ENCODE results near the gene SCAMP4. TPM values are rescaled to one million over a fixed set of nuclear protein-coding genes. Genes with fewer than 3 reads are reported as not detected.
A peak's percentile ranks its signal among the peaks of the same experiment; 100 is the strongest.

The SCAMP4 gene
- total RNA-seq, 1 donor from 2014 or later = 53.5 TPM

DNA sequence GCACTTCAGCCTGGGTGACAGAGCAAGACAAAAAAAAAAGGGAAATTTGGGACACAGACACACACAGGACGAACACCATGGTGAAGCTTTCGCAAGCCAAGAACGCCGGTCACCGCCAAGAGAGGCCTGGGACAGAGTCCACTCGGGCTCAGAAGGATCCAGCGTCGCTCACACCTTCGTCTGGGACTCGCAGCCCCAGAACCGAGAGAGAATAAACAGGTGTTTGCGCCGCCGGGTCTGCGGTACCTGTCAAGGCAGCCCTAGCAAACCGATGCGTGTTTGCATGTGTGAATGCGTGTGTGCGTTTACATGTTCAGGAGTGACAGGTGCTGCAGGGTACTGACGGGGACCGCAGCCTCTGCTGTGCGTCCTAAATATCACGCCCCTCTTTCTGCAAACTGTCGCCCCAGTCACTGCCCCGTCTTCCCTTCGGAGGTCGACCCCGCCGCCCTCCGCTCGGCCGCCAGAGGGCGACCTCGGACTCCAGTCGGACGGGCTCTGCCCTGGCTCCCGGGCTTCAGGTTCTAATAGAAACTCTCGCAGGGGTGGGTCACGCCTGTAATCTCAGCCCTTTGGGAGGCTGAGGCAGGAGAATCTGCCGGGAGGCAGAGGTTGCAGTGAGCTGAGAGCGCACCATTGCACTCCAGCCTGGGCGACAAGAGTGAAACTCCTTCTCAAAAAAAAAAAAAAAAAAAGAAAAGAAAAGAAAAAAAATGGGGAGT, 24.0 kb downstream of the SCAMP4 start:
- DNase-seq (ENCODE audit: low spot score) = peak; percentile 86
- intact Hi-C loops (cut with DNase I) = no loop called here
- ATAC-seq = peak; percentile 94

DNA sequence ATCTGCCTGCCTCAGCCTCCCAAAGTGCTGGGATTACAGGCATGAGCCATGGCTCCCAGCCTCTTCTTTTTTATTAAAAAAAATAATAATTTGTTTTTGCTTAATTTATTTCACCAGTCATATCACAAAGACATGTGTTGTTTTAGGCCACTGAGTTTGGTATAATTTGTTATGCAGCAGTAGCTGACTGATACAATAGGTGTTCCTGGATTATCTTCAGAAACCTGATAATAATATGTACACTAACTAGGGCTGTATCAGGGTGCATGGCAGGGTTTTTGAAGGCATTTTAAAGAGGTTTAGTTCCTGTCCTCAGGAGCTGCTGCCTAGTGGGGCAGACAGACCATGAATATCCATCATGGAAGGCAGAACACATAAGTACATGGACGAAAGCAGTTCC, 26.2 kb downstream of the SCAMP4 start:
- DNase-seq (ENCODE audit: low spot score) (no peak), ATAC-seq (no peak)
- intact Hi-C loops (cut with DNase I) = no loop called here

DNA sequence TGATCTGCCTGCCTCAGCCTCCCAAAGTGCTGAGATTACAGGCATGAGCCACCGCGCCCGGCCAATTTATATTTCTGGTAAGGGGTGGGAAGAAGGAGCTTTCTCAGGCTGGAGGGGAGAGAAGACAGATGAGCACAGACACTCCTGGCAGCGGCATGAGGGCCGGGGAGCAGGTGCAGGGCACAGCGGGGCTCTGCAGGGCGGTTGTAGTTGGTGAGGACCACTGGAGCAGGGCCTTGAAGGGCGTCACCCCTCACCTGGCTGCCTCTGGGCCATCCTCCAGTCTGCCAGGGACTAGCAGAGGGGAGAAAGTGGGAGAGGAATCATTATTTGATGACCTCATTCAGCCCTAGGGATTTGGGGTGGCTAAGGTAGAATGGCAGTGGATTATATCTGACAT, 27.2 kb downstream of the SCAMP4 start:
- intact Hi-C loops (cut with DNase I) = no loop called here
- DNase-seq (ENCODE audit: low spot score) (no peak), ATAC-seq (no peak)

DNA sequence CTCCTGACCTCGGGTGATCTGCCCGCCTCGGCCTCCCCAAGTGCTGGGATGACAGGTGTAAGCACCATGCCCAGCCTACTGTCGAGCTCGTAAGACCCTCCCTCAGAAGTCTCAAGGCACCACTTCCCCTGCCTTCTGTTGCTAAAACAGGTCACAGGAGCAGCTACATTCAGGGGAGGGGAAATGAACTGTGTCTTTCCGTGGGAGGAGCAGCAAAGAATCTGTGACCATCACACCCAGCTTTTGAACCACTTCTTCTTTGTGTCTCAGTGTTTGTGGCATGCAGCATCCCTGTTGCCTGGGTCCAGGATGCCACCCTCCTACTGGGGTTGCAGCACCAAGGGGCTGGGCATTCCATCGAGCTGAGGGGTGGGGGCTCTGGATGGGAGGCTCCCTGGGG, 28.0 kb downstream of the SCAMP4 start:
- DNase-seq (ENCODE audit: low spot score) (no peak), ATAC-seq (no peak)
- intact Hi-C loops (cut with DNase I) = no loop called here

GRCh38 chr19:1933942-1934341, 28.7 kb downstream of the SCAMP4 start:
- DNase-seq (ENCODE audit: low spot score) (no peak), ATAC-seq (no peak)
- intact Hi-C loops (cut with DNase I) = loop anchor here (2.0 kb wide), 1 partner anchor 15 kb away; no protein-coding TSS in a partner anchor

- DNase-seq (ENCODE audit: low spot score) (no peak), ATAC-seq (no peak)
- intact Hi-C loops (cut with DNase I) = loop anchor here (2.0 kb wide), 1 partner anchor 17 kb away; no protein-coding TSS in a partner anchor
These were observed 30.4 kb downstream of the SCAMP4 start for GRCh38 chr19:1935484-1936208.

GRCh38 chr19:1936430-1936829, 31.2 kb downstream of the SCAMP4 start:
- intact Hi-C loops (cut with DNase I) = no loop called here
- ATAC-seq (no peak), DNase-seq (ENCODE audit: low spot score) (no peak)

DNA sequence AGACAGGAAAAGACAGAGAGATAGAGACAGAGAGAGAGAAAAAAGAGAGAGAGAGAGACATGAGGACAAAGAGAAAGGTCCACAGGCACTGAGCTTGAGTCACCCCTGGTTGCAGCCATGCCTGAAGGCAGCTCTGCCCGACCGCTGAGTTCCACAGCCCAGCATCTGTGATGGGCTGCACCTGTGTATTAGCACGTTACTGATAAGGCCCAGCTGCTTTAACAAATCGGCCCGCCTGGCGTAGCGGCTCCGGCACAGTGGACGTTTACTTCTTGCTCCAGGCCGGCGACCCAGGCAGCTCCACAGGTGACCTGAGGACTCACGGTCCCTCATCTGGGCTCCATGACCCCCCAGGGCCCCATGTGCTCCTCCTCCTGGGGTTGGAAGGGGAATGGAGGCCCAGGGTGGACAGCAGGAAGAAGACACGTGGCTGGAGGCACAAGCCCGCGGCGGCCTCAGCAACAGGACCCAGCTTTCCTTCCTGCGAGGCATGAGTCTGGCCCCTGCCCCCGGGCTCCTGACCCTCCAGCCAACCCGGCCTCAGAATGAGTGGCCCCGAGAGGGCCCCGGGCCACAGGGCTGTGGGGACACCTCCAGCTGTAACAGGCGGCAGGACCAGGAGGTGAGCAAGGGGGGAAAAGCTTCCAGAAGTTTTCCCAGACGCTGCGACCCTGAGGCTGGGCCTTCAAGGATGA, 31.9 kb downstream of the SCAMP4 start:
- no peak for DNase-seq (ENCODE audit: low spot score)
- no peak for ATAC-seq
- intact Hi-C loops (cut with DNase I) = no loop called here

GRCh38 chr19:1938071-1938470, 32.9 kb downstream of the SCAMP4 start:
- no peak for DNase-seq (ENCODE audit: low spot score)
- ATAC-seq = no peak
- intact Hi-C loops (cut with DNase I) = no loop called here

DNA sequence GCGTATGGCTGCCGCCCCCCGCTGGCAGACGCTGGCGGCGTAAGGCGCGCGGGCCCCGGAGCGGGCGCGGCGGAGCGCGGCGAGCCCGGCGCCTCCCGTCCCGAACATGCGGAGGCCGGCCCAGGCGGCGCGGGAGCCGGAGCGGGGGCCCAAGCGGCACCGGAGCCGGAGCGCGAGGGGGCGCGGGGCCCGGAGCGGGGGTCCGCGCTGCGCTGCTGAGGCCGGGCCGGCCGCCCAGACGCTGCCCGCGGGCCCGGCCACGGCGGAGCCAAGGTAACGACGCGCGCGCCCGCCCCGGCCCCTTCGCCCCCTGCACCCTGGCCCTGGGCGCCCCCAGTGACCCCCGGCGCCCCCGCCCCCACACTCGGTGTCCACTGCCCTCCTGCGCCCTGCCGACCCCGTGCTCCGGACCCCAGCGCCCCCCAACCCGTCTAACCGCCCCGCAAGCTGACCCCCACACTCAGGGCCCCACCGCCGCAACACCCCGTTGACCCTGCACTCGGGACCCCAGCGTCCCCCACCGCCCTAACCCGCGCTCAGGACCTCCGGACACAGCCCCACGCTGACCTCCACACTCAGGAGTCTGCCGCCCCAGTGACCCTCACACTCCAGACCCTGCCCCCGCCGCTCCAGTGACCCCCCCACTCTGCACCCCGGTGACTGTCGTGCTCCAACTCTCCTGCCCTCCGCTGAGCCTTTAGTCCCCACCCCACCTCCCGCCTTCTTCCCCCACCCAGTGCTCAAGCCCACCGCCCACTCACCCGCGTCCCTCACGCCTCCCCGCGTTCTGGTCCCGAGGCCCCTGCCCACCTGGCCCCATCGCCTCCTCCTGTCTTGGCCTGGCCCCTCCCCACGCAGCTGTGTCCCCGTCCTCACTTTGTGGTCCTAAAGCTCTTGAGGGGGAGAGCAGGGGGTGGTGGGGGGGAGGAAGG, 36.2 kb downstream of the SCAMP4 start, which contains the start of gene CSNK1G2:
Gene CSNK1G2 (plus strand): TSS at position 27 of the 932 bp plus-strand sequence. CDS start 28,601 bp downstream, outside the sequence.
- intact Hi-C loops (cut with DNase I) = no loop called here
- ATAC-seq = peak; percentile 2
- no peak for DNase-seq (ENCODE audit: low spot score)

- ATAC-seq (peak; percentile 55), DNase-seq (ENCODE audit: low spot score) (peak; percentile 84)
- intact Hi-C loops (cut with DNase I) = no loop called here
These were observed 37.1 kb downstream of the SCAMP4 start for GRCh38 chr19:1942078-1942933.

DNA sequence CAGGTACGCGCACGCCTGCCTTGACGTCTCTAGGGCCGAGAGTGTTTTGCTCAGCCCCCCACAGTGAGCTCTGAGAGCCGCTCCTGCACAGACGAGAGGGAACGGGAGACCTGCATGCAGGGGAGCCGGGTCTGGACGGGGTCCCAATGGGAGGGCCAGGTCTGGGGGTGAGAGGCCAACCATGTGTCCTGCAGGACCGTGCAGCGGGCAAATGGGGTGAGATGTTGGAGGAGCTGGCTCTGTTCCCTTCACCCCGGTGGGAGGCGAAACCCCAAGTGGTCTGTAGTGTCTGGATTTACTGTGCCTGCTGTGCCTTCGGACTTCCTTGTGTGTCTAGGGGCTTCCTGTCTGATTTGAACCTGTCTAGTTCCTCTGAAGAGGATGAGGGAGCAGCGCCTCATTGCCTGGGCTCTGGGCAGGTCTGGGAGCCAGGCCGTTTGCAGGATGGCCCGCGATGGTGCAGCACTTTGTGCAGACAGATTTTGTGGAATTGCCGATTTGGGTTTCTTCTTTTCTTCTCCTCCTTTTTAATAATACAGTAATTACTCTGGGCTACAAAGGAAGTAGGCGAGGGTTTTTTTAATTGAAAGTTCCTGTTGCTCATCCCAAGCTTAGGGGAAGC, 37.8 kb downstream of the SCAMP4 start:
- no peak for DNase-seq (ENCODE audit: low spot score)
- ATAC-seq = no peak
- intact Hi-C loops (cut with DNase I) = no loop called here

DNA sequence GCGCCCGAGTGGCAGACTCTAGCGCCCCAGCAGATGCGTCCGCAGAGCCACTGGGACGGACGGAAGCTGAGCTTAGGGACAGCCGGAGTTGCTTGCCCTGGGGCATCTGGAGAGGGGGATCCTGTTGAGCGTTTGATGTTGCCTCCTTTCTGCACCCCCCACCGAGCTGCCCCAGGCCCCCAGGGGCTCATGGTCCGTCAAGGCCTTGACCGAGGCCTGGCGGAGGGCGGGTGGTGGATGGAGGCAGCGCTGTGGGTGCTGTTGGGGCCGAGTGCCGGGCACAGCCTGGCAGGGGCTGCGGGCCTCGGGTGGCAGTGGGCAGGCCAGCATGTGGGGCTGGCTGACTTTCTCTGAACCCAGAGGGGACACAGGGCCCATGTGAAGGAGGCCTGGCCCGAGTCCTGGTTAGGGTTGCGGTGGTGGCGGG, 38.5 kb downstream of the SCAMP4 start:
- ATAC-seq (no peak), DNase-seq (ENCODE audit: low spot score) (no peak)
- intact Hi-C loops (cut with DNase I) = no loop called here

DNA sequence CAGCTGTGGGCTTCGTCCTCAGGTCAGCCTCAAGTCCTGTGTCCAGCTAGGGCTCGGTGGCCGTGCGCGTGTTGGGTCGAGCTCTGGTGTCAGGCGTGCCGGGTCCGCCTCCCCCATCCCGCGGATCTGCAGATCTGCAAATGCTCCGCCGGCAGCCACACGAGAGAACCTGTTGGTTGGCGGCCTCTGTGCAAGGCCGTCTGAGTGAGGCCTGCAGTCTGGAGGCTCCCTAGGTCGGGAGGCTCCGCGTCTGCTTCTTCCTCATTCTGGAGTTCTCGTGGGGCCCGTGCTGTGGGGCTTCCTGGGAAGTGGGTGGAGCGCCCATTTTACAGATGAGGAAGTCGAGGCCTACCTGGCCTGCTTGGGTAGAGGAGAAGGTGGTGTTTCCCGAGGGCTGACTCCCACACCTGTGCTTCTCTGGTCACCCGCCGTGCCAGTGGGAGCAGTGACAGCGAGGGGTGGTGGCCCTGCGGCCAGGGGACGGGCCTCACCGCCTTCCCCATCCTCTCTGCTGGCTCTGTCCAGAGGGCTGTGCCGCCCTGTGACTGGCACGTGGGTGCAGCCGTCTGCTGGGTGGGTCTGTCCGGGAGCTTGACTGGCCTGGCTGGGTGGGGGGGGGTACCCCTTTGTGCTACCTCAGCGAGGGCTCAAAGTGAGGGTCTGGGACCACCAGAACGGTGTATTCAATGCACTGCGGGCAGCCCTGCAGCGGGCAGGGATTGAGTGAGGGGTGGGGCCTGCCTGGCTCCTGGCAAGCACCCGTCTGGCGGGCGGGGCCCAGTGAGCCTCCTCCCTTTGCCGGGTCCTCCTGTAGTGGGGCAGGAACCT, 39.1 kb downstream of the SCAMP4 start:
- DNase-seq (ENCODE audit: low spot score) = no peak
- intact Hi-C loops (cut with DNase I) = no loop called here
- ATAC-seq = no peak

GRCh38 chr19:1944916-1945561, 39.8 kb downstream of the SCAMP4 start:
- ATAC-seq (no peak), DNase-seq (ENCODE audit: low spot score) (no peak)

GRCh38 chr19:1945899-1946298, 40.7 kb downstream of the SCAMP4 start:
- ATAC-seq (no peak), DNase-seq (ENCODE audit: low spot score) (no peak)
- intact Hi-C loops (cut with DNase I) = no loop called here

More at GRCh38 chr19:1944916-1945561, 39.8 kb downstream of the SCAMP4 start:
- intact Hi-C loops (cut with DNase I) = no loop called here
